ENCODE data around the gene TKT.

Gene TKT

DNA sequence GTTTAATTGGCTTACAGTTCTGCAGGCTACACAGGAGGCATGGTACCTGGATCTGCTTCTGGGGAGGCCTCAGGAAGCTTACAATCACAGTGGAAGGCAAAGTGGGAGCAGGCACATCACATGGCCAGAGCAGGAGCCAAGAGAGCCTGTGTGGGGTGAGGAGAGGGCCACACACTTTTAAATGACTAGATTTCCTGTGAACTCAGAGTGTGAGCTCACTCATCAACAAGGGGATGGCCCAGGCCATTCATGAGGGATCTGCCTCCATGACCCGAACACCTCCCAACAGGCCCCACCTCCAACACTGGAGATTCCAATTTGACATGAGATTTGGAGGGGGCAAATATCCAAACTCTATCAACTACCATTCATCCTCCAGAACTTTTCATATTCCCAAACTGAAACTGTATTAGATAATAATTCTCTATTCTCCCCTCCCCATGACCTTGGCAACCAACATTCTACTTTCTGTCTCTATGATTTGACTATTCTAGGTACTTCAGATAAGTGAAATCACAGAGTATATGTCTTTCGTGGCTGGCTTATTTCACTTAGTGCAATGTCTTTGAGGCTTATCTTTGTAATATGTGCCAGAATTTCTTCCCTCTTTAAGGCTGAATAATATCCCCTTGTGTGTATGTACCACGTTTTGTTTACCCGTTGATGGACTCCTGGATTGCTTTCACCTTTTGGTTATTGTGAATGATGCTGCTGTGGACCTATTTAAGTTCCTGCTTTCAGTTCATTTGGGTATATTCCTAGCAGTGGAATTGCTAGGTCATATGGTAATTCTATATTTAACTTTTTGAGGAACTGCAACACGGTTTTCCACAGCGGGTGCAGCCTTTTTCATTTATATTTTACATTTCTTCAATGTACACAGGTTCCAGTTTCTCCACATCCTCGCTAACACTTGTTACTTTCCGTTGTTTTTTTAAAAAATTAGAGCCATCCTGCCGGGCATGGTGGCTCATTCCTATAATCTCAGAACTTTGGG lies 43.8 kb downstream of the TKT start:
- in situ Hi-C loops (cut with HindIII; ENCODE audit: low pct_unique_long_range_greater_than_20kb, low sequenced_read_pairs), result no loop called here
- no peak for TF ChIP-seq JUND (IDR thresholded peaks at IDR 0.05; ENCODE audit: low read depth)
- no peak for DNase-seq (ENCODE audit: low read depth in 1 of 2, low spot score in 1 of 2)

GRCh38 chr3:53202331-53203015 lies 53.3 kb downstream of the TKT start:
- TF ChIP-seq JUND (IDR thresholded peaks at IDR 0.05; ENCODE audit: low read depth), result no peak
- in situ Hi-C loops (cut with HindIII; ENCODE audit: low pct_unique_long_range_greater_than_20kb, low sequenced_read_pairs), result no loop called here
- no peak for DNase-seq (ENCODE audit: low read depth in 1 of 2, low spot score in 1 of 2)

GRCh38 chr3:53200501-53201498 lies 55.0 kb downstream of the TKT start:
- TF ChIP-seq JUND (IDR thresholded peaks at IDR 0.05; ENCODE audit: low read depth), result no peak
- DNase-seq (ENCODE audit: low read depth in 1 of 2, low spot score in 1 of 2), result no peak
- in situ Hi-C loops (cut with HindIII; ENCODE audit: low pct_unique_long_range_greater_than_20kb, low sequenced_read_pairs), result no loop called here

- DNase-seq (ENCODE audit: low read depth in 1 of 2, low spot score in 1 of 2), result no peak
- in situ Hi-C loops (cut with HindIII; ENCODE audit: low pct_unique_long_range_greater_than_20kb, low sequenced_read_pairs), result no loop called here
- no peak for TF ChIP-seq JUND (IDR thresholded peaks at IDR 0.05; ENCODE audit: low read depth)
These were observed 56.0 kb downstream of the TKT start for GRCh38 chr3:53199834-53200233.

GRCh38 chr3:53198996-53199395 lies 56.8 kb downstream of the TKT start:
- no peak for TF ChIP-seq JUND (IDR thresholded peaks at IDR 0.05; ENCODE audit: low read depth)
- in situ Hi-C loops (cut with HindIII; ENCODE audit: low pct_unique_long_range_greater_than_20kb, low sequenced_read_pairs), result no loop called here
- DNase-seq (ENCODE audit: low read depth in 1 of 2, low spot score in 1 of 2), result no peak

DNA sequence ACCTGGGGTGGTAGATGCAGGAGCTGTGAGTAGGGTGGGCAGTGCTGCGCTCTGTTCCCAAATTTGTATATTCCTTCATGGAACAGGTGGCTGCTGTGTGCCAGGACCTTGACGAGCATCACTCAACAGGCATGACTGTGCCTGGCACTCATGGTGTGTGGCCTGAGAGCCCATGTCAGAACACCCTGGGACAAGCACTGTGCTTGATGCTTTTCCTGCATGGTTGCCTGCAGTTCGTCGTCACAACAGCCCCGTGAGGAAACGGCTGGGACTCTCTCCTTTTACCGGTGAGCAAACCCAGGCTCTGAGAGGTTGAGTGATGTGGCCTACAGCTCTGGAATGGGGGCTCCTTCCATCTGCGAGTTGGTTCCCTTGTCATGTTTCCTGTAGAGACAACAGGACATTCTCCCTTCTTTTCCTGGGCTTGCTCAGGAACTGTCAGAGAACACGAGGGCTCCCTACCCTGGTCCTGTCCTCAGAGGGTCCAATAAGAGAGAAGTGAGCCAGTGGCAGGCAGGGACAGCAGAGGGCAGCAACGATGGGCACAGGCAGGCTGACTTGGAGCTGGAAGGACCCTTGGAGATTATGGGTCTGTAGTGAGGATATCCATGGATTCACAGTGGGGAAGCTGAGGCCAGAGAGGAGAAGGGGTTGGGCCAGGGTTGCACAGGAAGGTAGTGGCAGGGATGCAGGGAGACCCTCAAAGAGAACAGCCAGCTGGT lies 57.4 kb downstream of the TKT start:
- TF ChIP-seq JUND (IDR thresholded peaks at IDR 0.05; ENCODE audit: low read depth), result no peak
- in situ Hi-C loops (cut with HindIII; ENCODE audit: low pct_unique_long_range_greater_than_20kb, low sequenced_read_pairs), result no loop called here
- no peak for DNase-seq (ENCODE audit: low read depth in 1 of 2, low spot score in 1 of 2)

DNA sequence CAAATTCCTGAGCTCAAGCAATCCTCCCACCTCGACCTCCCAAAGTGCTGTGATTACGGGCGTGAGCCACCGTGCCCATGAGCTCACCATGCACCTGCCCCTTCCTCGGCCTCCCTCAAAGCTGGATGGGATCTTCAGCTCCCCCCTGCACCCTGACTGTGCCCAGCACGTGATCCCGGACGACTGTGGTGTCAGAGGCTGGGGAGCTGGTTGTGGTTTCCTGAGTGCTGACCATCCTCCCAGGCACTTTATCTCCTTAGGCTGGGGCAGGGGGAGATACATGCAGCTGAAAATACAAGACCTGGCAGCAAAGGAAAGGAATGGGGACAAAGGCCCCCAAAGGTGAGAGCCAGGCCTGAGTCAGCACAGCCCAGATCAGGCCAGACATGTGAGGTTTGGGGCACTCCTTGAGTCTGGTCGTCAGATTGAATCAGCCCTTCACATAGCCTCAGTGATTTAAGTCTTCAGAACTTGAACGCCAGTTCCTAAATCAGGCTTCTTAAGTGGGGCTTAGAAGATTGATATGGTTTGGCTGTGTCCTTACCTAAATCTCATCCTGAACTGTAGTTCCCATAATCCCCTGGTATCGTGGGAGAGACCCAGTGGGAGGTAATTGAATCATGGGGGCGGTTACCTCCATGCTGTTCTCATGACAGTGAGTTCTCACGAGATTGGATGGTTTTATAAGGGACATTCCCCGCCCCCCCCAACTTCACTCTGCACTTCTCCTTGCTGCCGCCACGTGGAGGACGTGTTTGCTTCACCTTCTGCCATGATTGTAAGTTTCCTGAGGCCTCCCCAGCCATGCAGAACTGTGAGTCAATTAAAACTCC lies 59.0 kb downstream of the TKT start:
- in situ Hi-C loops (cut with HindIII; ENCODE audit: low pct_unique_long_range_greater_than_20kb, low sequenced_read_pairs), result no loop called here
- peak in 1 of 2 experiments; percentile 68 for DNase-seq (ENCODE audit: low read depth in 1 of 2, low spot score in 1 of 2)
- no peak for TF ChIP-seq JUND (IDR thresholded peaks at IDR 0.05; ENCODE audit: low read depth)

GRCh38 chr3:53195602-53196574 lies 59.9 kb downstream of the TKT start:
- DNase-seq (ENCODE audit: low read depth in 1 of 2, low spot score in 1 of 2), result peak; percentile 29 to 37
- in situ Hi-C loops (cut with HindIII; ENCODE audit: low pct_unique_long_range_greater_than_20kb, low sequenced_read_pairs), result no loop called here
- no peak for TF ChIP-seq JUND (IDR thresholded peaks at IDR 0.05; ENCODE audit: low read depth)

DNA sequence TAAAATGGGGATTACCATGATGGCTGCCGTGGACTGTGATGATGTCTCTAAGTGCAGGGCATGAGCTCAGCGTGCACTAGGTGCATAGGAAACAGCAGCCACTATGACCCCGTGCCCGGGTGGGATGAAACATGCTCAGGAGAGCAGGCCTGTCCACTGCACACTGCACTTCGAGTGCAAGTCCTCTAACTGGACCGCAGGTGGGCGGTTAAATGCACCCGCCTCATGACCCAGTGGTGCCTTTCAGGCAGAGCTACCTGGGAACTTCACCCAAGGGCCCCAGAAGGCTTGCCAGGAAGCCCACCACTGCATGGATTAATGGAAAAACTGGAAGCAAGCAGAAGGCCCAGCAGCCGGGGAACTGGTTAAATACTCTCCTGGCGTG lies 60.8 kb downstream of the TKT start:
- in situ Hi-C loops (cut with HindIII; ENCODE audit: low pct_unique_long_range_greater_than_20kb, low sequenced_read_pairs), result no loop called here
- no peak for TF ChIP-seq JUND (IDR thresholded peaks at IDR 0.05; ENCODE audit: low read depth)
- DNase-seq (ENCODE audit: low read depth in 1 of 2, low spot score in 1 of 2), result no peak

Measured in T47D (cell line).